Prostate gland (tissue), 2 donors: Measurements from ENCODE around the gene HDLBP. TPM values are rescaled to one million over a fixed set of nuclear protein-coding genes. Genes with fewer than 3 reads are reported as not detected.
A peak's percentile ranks its signal among the peaks of the same experiment; 100 is the strongest.

Experiments
- DNase-seq: peaks from one replicate; pipeline ENCODE4 v3.0.0-alpha.2; 2019; ENCODE audit warnings: low spot score
- H3K27ac ChIP-seq, 2 donors: fragments of 200-600 bp; sonication (generic); 2 replicates each; pipeline ENCODE4 v1.5.1; 2017 to 2019
- H3K27me3 ChIP-seq: fragments of 200-600 bp; sonication (generic); replicated peaks from 2 replicates; pipeline ENCODE4 v1.5.1; 2019; ENCODE audit not compliant: insufficient read depth
- H3K36me3 ChIP-seq, 2 donors: fragments of 200-600 bp; sonication (generic); 1 replicate in 1 of 2; 2 replicates in 1 of 2; pipeline versions ENCODE4 v1.5.1 to v1.8.1; 2017 to 2019
- H3K4me1 ChIP-seq: fragments of 200-600 bp; sonication (generic); replicated peaks from 2 replicates; pipeline ENCODE4 v1.5.1; 2019
- H3K4me3 ChIP-seq, 2 donors: fragments of 200-600 bp; sonication (generic); 2 replicates each; pipeline ENCODE4 v1.5.1; 2017 to 2019
- H3K9me3 ChIP-seq: fragments of 200-600 bp; sonication (generic); 2 replicates; pipeline ENCODE4 v1.5.1; 2017
- POLR2A ChIP-seq: fragments of 450-650 bp; IDR thresholded peaks from one replicate; pipeline ENCODE4 v1.6.1; 2016; ENCODE audit warnings: antibody characterized with exemption, mild to moderate bottlenecking
- POLR2AphosphoS5 ChIP-seq: sonication (generic); formaldehyde crosslinking; IDR thresholded peaks from one replicate; pipeline ENCODE4 v1.6.1; 2017; ENCODE audit warnings: antibody characterized with exemption
- WGBS: methylation state at CpG from one replicate; pipeline ENCODE4 v1.1.5; 2018; 5-methylcytosine and 5-hydroxymethylcytosine counted together
- intact Hi-C: fragments of 100-400 bp; cut with DNase I; formaldehyde crosslinking; loops from one replicate; pipeline ENCODE4 v1.14.2; 2022
- total RNA-seq, 2 donors: library from RNA; depleted of rRNA; stranded (reverse); fragments of >200 nt; gene quantifications; one replicate each; pipeline ENCODE4 v1.1.0, GENCODE V29; 2016
- TF ChIP-seq, protein P1 (sequence below), 4 experiments: fragments of 200-600 bp in 2 of 4; fragments of 450-650 bp in 2 of 4; sonication (generic) in 2 of 4; IDR thresholded peaks; 1 replicate in 3 of 4; 2 replicates in 1 of 4; pipeline ENCODE4 v1.5.1; 2016 to 2019; ENCODE audit warnings: antibody characterized with exemption in 4 of 4, mild to moderate bottlenecking in 2 of 4, moderate library complexity in 2 of 4

The HDLBP gene
- total RNA-seq, 2 donors from 2014 or later = 529 to 612 TPM

DNA sequence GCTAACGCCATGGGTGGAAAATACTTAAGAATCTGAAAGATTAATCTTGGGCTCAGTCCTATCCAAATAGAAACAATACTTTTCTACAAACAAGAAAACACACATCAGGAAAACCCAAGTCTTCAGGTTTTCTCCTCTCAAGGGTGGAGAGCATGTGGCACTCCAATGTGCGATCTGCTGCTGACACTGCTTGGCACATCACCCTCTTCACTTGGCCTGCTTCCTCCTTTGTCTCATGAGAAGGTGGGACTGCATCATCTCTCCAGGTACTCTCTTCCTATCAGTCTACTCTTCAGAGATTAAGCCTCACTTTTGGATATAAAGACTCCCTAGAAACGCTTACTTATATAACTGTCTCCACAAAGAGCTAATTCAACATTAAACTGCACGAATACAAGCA, 26.4 kb downstream of the HDLBP start:
- Histone ChIP-seq H3K4me1 (no peaks in the 10 kb centered on the region), H3K27me3 (no peaks in the 10 kb centered on the region), H3K9me3 (no peaks in the 10 kb centered on the region), H3K27ac (no peak overlapping the region), H3K36me3 (no peaks in the 10 kb centered on the region), H3K4me3 (no peak overlapping the region)
- 74% methylated on average over 4 of the region's 4 CpGs for WGBS
- DNase-seq = no peak
- intact Hi-C loops = no loop called here
- TF ChIP-seq, protein P1, sequence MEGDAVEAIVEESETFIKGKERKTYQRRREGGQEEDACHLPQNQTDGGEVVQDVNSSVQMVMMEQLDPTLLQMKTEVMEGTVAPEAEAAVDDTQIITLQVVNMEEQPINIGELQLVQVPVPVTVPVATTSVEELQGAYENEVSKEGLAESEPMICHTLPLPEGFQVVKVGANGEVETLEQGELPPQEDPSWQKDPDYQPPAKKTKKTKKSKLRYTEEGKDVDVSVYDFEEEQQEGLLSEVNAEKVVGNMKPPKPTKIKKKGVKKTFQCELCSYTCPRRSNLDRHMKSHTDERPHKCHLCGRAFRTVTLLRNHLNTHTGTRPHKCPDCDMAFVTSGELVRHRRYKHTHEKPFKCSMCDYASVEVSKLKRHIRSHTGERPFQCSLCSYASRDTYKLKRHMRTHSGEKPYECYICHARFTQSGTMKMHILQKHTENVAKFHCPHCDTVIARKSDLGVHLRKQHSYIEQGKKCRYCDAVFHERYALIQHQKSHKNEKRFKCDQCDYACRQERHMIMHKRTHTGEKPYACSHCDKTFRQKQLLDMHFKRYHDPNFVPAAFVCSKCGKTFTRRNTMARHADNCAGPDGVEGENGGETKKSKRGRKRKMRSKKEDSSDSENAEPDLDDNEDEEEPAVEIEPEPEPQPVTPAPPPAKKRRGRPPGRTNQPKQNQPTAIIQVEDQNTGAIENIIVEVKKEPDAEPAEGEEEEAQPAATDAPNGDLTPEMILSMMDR (IDR thresholded peaks at IDR 0.05) = no peak
- TF ChIP-seq POLR2AphosphoS5 (no peak), POLR2A (no peak)

DNA sequence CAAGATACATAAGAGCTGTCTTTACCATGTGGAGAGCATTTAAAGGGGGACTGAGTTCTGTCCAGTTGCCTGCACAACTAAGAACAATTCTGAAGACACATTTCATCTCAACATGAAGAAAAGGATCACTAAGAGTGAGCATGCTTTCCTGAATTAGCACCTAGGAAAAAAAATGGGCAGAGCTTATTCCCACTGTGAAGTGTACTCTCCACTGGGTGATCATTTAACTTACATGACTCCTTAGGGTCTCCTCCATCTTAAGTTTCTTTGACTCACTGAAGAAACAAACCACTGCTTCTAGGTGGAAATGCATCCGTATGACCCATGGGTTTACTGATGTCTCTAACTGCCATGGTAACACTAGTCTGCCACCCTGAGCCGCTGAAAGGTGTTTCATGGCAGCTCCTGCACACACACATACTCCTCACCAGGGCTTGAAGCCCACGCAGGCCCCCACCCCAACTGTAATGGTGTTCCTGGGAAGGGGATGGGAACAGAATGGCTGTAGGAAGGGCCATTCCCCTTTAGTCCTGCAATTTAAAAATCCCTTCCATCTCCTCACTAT, 27.1 kb downstream of the HDLBP start:
- TF ChIP-seq POLR2A (no peak), POLR2AphosphoS5 (no peak)
- TF ChIP-seq, protein P1 (IDR thresholded peaks at IDR 0.05) = no peak
- no peaks in the 10 kb centered on the region for H3K27me3 ChIP-seq
- H3K4me1 ChIP-seq = no peaks in the 10 kb centered on the region
- no peaks in the 10 kb centered on the region for H3K9me3 ChIP-seq
- H3K36me3 ChIP-seq = no peaks in the 10 kb centered on the region
- H3K4me3 ChIP-seq = no peak overlapping the region
- no peak for DNase-seq
- 80% methylated on average over 3 of the region's 3 CpGs for WGBS
- H3K27ac ChIP-seq = peak overlapping the region in 1 of 2 donors; percentile 9
- intact Hi-C loops = no loop called here

DNA sequence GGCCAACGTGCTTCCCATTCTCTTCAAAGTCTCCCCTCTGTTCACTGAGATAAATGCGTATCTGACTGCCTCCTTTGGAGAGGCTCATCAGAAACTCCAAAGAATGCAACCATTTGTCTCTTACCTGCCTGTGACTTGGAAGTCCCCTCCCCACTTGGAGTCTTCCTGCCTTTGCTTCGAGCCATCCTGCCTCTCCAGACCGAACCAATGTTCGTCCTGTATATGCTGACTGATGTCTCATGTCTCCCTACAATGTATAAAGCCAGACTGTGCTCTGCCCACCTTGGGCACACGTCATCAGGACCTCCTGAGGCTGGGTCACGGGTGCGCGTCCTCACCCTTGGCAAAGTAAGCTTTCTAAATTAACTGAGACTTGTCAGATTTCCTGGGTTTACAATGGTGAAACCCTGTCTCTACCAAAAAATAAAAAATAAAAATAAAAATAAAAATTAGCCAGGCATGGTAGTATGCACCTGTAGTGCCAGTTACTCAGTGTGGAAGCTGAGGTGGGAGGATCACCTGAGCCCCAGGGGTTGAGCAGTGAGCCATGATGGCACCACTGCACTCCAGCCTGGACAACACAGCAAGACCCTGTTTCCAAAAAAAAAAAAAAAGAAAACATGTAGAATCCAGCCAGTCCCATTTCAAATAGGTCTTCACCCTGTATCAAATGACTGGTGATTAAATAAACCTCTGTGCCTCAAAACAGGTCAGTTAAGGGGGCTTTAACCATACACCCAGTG, 29.0 kb downstream of the HDLBP start:
- H3K27ac ChIP-seq = no peak overlapping the region
- TF ChIP-seq POLR2A = no peak
- TF ChIP-seq, protein P1 (IDR thresholded peaks at IDR 0.05) = no peak
- TF ChIP-seq POLR2AphosphoS5 = no peak
- H3K9me3 ChIP-seq = no peaks in the 10 kb centered on the region
- no peak for DNase-seq
- no peaks in the 10 kb centered on the region for H3K4me1 ChIP-seq
- no peaks in the 10 kb centered on the region for H3K27me3 ChIP-seq
- H3K4me3 ChIP-seq = no peak overlapping the region
- whole genome bisulfite sequencing = 93% methylated on average over 9 of the region's 9 CpGs
- intact Hi-C loops = no loop called here
- H3K36me3 ChIP-seq = no peaks in the 10 kb centered on the region

DNA sequence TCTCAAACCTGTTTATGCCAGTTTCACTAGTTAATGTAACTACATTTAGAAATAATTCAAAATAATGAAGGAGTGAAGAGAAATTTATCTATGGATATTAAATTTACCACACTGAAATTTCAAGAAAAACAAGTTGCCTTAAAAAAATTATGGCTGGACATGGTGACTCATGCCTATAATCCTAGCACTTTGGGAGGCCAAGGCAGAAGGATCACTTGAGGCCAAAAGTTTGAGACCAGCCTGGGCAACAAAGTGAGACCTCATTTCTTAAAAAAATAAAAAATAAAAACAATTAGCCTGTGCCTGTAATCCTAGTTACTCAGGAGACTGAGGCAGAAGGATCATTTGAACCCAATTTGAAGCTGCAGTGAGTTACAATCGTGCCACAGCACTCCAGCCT, 29.9 kb downstream of the HDLBP start:
- whole genome bisulfite sequencing = 92% methylated on average over 1 of the region's 1 CpG
- H3K4me3 ChIP-seq = no peak overlapping the region
- peak overlapping the region in 1 of 2 donors; percentile 22 for H3K27ac ChIP-seq
- TF ChIP-seq POLR2A = no peak
- TF ChIP-seq, protein P1 (IDR thresholded peaks at IDR 0.05) = no peak
- no peak for TF ChIP-seq POLR2AphosphoS5
- intact Hi-C loops = no loop called here
- H3K9me3 ChIP-seq = no peaks in the 10 kb centered on the region
- no peak for DNase-seq
- H3K36me3 ChIP-seq = no peaks in the 10 kb centered on the region
- H3K27me3 ChIP-seq = no peaks in the 10 kb centered on the region
- H3K4me1 ChIP-seq = no peaks in the 10 kb centered on the region

DNA sequence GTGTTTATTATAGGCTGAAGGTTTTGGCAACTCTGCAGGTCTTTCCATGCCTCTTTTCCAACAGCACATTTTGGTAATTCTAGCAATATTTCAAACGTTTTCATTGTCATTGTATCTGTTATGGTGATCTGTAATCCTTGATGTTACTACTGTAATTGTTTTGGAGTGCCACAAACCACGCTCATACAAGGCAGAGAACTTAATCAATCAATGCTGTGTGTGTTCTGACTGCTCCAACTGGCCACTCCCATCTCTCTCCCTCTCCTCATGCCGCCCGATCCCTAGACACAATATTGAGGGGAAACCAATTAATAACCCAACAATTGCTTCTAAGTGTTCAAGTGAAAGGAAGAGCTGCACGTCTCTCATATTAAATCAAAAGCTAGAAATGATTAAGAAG, 32.9 kb downstream of the HDLBP start:
- no peak for TF ChIP-seq POLR2AphosphoS5
- TF ChIP-seq, protein P1 (IDR thresholded peaks at IDR 0.05) = no peak
- no peak for TF ChIP-seq POLR2A
- no peaks in the 10 kb centered on the region for H3K36me3 ChIP-seq
- 70% methylated on average over 5 of the region's 5 CpGs for WGBS
- no peak overlapping the region for H3K4me3 ChIP-seq
- H3K27ac ChIP-seq = no peak overlapping the region
- no peaks in the 10 kb centered on the region for H3K27me3 ChIP-seq
- DNase-seq = no peak
- intact Hi-C loops = no loop called here
- H3K4me1 ChIP-seq = no peaks in the 10 kb centered on the region
- H3K9me3 ChIP-seq = no peaks in the 10 kb centered on the region
